Neutrophil (primary cell): Measurements from ENCODE around the gene GOLGA3.

Source experiments
- H3K27ac ChIP-seq: fragments of 200-600 bp; sonication (generic); 2 replicates; pipeline ENCODE4 v1.5.1; 2016; ENCODE audit warnings: mild to moderate bottlenecking, moderate library complexity
- H3K27me3 ChIP-seq: fragments of 200-600 bp; sonication (generic); 2 replicates; pipeline ENCODE4 v1.6.0; 2016; ENCODE audit warnings: mild to moderate bottlenecking
- H3K36me3 ChIP-seq: fragments of 200-600 bp; sonication (generic); 2 replicates; pipeline ENCODE4 v1.5.1; 2017
- H3K4me1 ChIP-seq, 2 experiments: fragments of 200-600 bp in 1 of 2; sonication (generic) in 1 of 2; 1 replicate in 1 of 2; 2 replicates in 1 of 2; pipeline versions ENCODE4 v1.5.1 to v1.6.1; 2013 to 2016; ENCODE audit warnings: low read depth in 1 of 2, low read length in 1 of 2, mild to moderate bottlenecking in 1 of 2, moderate library complexity in 1 of 2; ENCODE audit not compliant: control insufficient read depth in 1 of 2, insufficient read depth in 1 of 2
- H3K4me3 ChIP-seq, 2 experiments: fragments of 200-600 bp in 1 of 2; sonication (generic) in 1 of 2; 1 replicate in 1 of 2; 2 replicates in 1 of 2; pipeline ENCODE4 v1.5.1; 2013 to 2016; ENCODE audit warnings: low read depth in 1 of 2, low read length in 1 of 2, mild to moderate bottlenecking in 1 of 2, moderate library complexity in 1 of 2
- H3K9me3 ChIP-seq: fragments of 200-600 bp; sonication (generic); 2 replicates; pipeline ENCODE4 v1.5.1; 2016
- CTCF ChIP-seq: fragments of 200-600 bp; sonication (generic); IDR thresholded peaks from 2 replicates; pipeline ENCODE4 v1.5.1; 2016; ENCODE audit warnings: antibody characterized with exemption

The GOLGA3 gene

DNA sequence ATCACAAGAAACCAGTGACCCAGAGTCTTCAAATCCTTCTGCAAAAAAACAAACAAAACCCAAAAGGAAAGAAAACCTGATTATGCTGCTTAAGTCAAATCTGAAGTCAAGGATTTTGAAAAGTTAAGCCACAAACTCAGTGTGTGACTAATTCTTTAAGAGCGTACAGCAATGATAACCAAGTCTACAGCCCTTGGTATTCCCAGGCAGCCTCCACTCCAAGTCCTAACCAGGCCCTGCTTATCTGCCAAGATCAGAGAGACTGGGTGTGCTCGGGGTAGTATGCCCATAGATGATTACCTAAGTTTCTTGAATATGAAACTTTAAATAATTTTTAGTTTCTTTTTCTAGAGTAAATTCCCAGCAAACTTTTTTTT, 104.9 kb downstream of the GOLGA3 start:
- Histone ChIP-seq H3K4me3 (no peak overlapping the region), H3K27me3 (no peaks in the 10 kb centered on the region), H3K9me3 (no peaks in the 10 kb centered on the region), H3K36me3 (peaks cover 91% of the 10 kb centered on the region), H3K4me1 (no peaks in the 10 kb centered on the region), H3K27ac (no peak overlapping the region)
- no peak for TF ChIP-seq CTCF

GRCh38 chr12:132723015-132723763, 105.5 kb downstream of the GOLGA3 start:
- no peaks in the 10 kb centered on the region for H3K4me1 ChIP-seq
- H3K36me3 ChIP-seq, result peaks cover 88% of the 10 kb centered on the region
- TF ChIP-seq CTCF, result no peak
- no peak overlapping the region for H3K4me3 ChIP-seq
- H3K27me3 ChIP-seq, result no peaks in the 10 kb centered on the region
- H3K9me3 ChIP-seq, result no peaks in the 10 kb centered on the region
- H3K27ac ChIP-seq, result no peak overlapping the region

GRCh38 chr12:132720606-132721345, 107.9 kb downstream of the GOLGA3 start:
- Histone ChIP-seq H3K36me3 (peaks cover 74% of the 10 kb centered on the region), H3K27ac (no peak overlapping the region), H3K27me3 (no peaks in the 10 kb centered on the region), H3K9me3 (no peaks in the 10 kb centered on the region), H3K4me1 (no peaks in the 10 kb centered on the region), H3K4me3 (no peak overlapping the region)
- TF ChIP-seq CTCF, result no peak

- H3K27me3 ChIP-seq, result no peaks in the 10 kb centered on the region
- TF ChIP-seq CTCF, result no peak
- no peak overlapping the region for H3K4me3 ChIP-seq
- H3K9me3 ChIP-seq, result no peaks in the 10 kb centered on the region
- H3K27ac ChIP-seq, result no peak overlapping the region
- no peaks in the 10 kb centered on the region for H3K4me1 ChIP-seq
- H3K36me3 ChIP-seq, result peaks cover 66% of the 10 kb centered on the region
Measured at GRCh38 chr12:132719954-132720324, 108.7 kb downstream of the GOLGA3 start.

DNA sequence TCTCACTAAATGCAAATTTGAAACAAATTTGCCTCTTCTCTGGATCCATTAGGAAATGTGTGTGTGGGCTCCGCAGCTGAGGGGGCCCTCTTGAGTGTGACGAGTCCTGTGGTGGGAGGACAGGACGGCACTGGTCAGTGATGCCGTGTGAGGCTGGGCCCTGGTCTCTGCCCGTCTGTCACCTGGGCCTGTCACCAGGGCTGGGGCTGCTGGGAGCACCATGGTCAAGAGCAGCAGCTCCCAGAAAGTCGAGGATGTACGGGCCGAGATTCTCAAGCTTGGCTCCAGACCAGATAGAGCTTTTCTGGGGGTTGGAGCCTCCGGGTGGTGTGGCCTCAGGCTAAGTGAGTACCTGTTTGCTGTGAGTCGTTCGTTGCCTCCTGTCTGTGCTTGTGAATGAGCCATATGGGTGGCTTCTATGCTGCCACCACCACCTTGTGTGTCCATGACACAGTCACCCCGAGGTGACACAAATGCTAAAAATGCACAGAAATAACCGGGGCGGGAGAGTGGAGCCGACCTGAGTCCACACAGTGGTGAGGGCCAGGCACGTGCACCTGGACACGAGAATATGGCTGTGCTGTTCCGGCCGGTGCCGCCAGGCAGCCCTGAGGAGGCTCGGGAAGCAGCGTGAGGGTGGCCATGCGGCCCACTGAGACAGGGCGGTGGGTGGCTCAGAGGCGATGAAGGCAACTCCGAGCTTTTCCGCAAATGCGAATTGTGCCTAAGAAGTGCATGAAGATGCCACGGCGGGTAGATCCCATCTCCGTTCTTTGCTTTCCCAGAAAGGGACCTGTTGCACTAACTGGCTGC, 109.3 kb downstream of the GOLGA3 start:
- H3K9me3 ChIP-seq, result no peaks in the 10 kb centered on the region
- no peaks in the 10 kb centered on the region for H3K4me1 ChIP-seq
- H3K4me3 ChIP-seq, result no peak overlapping the region
- H3K27me3 ChIP-seq, result no peaks in the 10 kb centered on the region
- no peak for TF ChIP-seq CTCF
- H3K27ac ChIP-seq, result no peak overlapping the region
- H3K36me3 ChIP-seq, result peaks cover 60% of the 10 kb centered on the region
